ENCODE measurements around the gene PPM1A. TPM values are rescaled to one million over a fixed set of nuclear protein-coding genes. Genes with fewer than 3 reads are reported as not detected.

Gene PPM1A
- total and polyA plus RNA-seq, 9 of the 15 experiments (the other 6 are each of a cell fraction or from before 2014, with no cell fraction given) = 5.5 to 23.9 (median 15.2) TPM

GRCh38 chr14:60313093-60313492 lies 64.1 kb downstream of the PPM1A start:
- CTCF ChIA-PET (ENCODE audit: low intra/inter-chr PET ratio) = no interaction called here
- intact Hi-C loops (cut with micrococcal nuclease) = no loop called here
- Histone ChIP-seq H3K4me1 (replicated peaks in 1 of 2; ENCODE audit: control insufficient read depth in 2 of 2, insufficient read depth in 2 of 2, low read length in 2 of 2) (peaks cover 4 to 14% of the 10 kb centered on the region in 2 experiments; a peak in 3 of 5 replicates), H4K20me1 (replicated peaks; ENCODE audit: control insufficient read depth, insufficient read depth, low read length) (no peaks in the 10 kb centered on the region), H3K27me3 (ENCODE audit: control insufficient read depth in 2 of 2, insufficient read depth in 2 of 2, low read length in 2 of 2) (peaks cover 0 to 2% of the 10 kb centered on the region in 2 experiments; a peak in 2 of 5 replicates), H3K27ac (ENCODE audit: extremely low read depth, low read depth, low read length) (no peak overlapping the region), H3K79me2 (ENCODE audit: control insufficient read depth, insufficient read depth, low read length) (no peaks in the 10 kb centered on the region), H3K4me3 (no peak overlapping the region), H3K9me3 (replicated peaks; ENCODE audit: control insufficient read depth, insufficient read depth, low read depth, low read length) (no peaks in the 10 kb centered on the region), H3K36me3 (ENCODE audit: control insufficient read depth, insufficient read depth, low read length) (no peaks in the 10 kb centered on the region), H3K9ac (ENCODE audit: insufficient read depth in 1 of 2, low read depth in 2 of 2, low read length in 2 of 2) (no peak overlapping the region), H3K9me1 (ENCODE audit: control insufficient read depth, insufficient read depth, low read length) (no peaks in the 10 kb centered on the region), H2AFZ (ENCODE audit: low read depth, low read length) (0 out of 2 replicates have a peak overlapping the region, but pooled peaks have one; percentile 39), H3K4me2 (ENCODE audit: insufficient read depth, low read length) (no peak overlapping the region)
- in situ Hi-C loops (cut with MboI) = no loop called here
- POLR2A ChIA-PET = interaction anchor here (2.2 kb wide), 1 partner anchor 13 kb away, joined by 7 read pairs; no protein-coding TSS in a partner anchor
- FAIRE-seq (no peak), DNase-seq (ENCODE audit: extremely low read depth in 1 of 4, low spot score in 3 of 4) (peak in 2 of 4 experiments; percentile 16 to 58), ATAC-seq (peak; percentile 70)
- BruUV-seq (replicated peaks) = no TSS peak
- 3% methylated on average over 6 of the region's 6 CpGs for WGBS (ENCODE audit: insufficient coverage, low coverage, missing lambda C conversion rate)
- no peak for TF ChIP-seq DACH1 (IDR thresholded peaks at IDR 0.05; ENCODE audit: partially characterized antibody)
- peak; percentile 72 for TF ChIP-seq CEBPG (CRISPR knock-in tag; IDR thresholded peaks at IDR 0.05)
- TF ChIP-seq CEBPG (tag; conservative IDR thresholded peaks at IDR 0.05 in 1 of 2, IDR thresholded peaks at IDR 0.05 in 1 of 2) = peak; percentile 87 to 91
- peak; percentile 76 for TF ChIP-seq CTBP1 (IDR thresholded peaks at IDR 0.05; ENCODE audit: borderline replicate concordance)
- TF ChIP-seq HDAC6 (IDR thresholded peaks at IDR 0.05; ENCODE audit: low read depth, low read length) = no peak
- TF ChIP-seq MLLT1 (IDR thresholded peaks at IDR 0.05) = no peak
- no peak for TF ChIP-seq KLF6 (CRISPR knock-in tag; IDR thresholded peaks at IDR 0.05; ENCODE audit: borderline replicate concordance)
- peak; percentile 38; the same call in 1 of the 2 replicates for TF ChIP-seq SPI1 (IDR thresholded peaks at IDR 0.05; ENCODE audit: borderline replicate concordance, low read depth, low read length)
- no peak for TF ChIP-seq ZNF121 (CRISPR knock-in tag; conservative IDR thresholded peaks at IDR 0.05)
- no peak for TF ChIP-seq NFE2L1 (tag; IDR thresholded peaks at IDR 0.05; ENCODE audit: borderline replicate concordance, low read depth)
- TF ChIP-seq ZNF436 (CRISPR knock-in tag; IDR thresholded peaks at IDR 0.05) = no peak
- TF ChIP-seq TEAD4 (IDR thresholded peaks at IDR 0.05; ENCODE audit: low read length) = no peak
- no peak for TF ChIP-seq TEAD4 (CRISPR knock-in tag; IDR thresholded peaks at IDR 0.05; ENCODE audit: borderline replicate concordance)
- TF ChIP-seq ZNF232 (CRISPR knock-in tag; IDR thresholded peaks at IDR 0.05) = no peak
- TF ChIP-seq YBX1 (IDR thresholded peaks at IDR 0.05) = no peak
- TF ChIP-seq IRF9 (tag; IDR thresholded peaks at IDR 0.05) = 0 out of 2 replicates have a peak, but pooled peaks have one; percentile 51
- TF ChIP-seq ELF2 (CRISPR knock-in tag; IDR thresholded peaks at IDR 0.05) = no peak
- no peak for TF ChIP-seq ZBTB26 (CRISPR knock-in tag; IDR thresholded peaks at IDR 0.05)
- TF ChIP-seq RCOR1 (IDR thresholded peaks at IDR 0.05; ENCODE audit: borderline replicate concordance in 1 of 2, low read depth in 2 of 2, low read length in 2 of 2) = peak in 1 of 2 experiments; percentile 39; a peak in 1 of 4 replicates
- TF ChIP-seq RBFOX2 (IDR thresholded peaks at IDR 0.05; ENCODE audit: low read depth, low read length) = no peak

All from K562 (cell line).